PFSK-1 (cell line): ENCODE results near the gene VWA3A. TPM values are rescaled to one million over a fixed set of nuclear protein-coding genes. Genes with fewer than 3 reads are reported as not detected.

Experiments
- FOXP2 ChIP-seq: optimal IDR thresholded peaks from 2 replicates; pipeline ENCODE3; 2011; ENCODE audit warnings: borderline replicate concordance, control low read depth, inconsistent platforms; ENCODE audit not compliant: insufficient read depth; ENCODE audit errors: extremely low read length, extremely low read depth
- POLR2AphosphoS5 ChIP-seq: IDR thresholded peaks from 2 replicates; pipeline ENCODE4 v1.6.1; 2012; ENCODE audit warnings: low read depth, mild to moderate bottlenecking, control low read depth, low read length, moderate library complexity
- REST ChIP-seq, 2 experiments: IDR thresholded peaks; 2 replicates each; pipeline versions ENCODE4 v1.6.1 to v1.8.0; 2011 to 2012; ENCODE audit warnings: low read depth in 2 of 2, low read length in 2 of 2, control low read depth in 1 of 2, inconsistent platforms in 1 of 2, mild to moderate bottlenecking in 1 of 2, moderate library complexity in 1 of 2; ENCODE audit not compliant: insufficient read depth in 1 of 2
- SIN3A ChIP-seq: IDR thresholded peaks from 2 replicates; pipeline ENCODE4 v1.6.1; 2012; ENCODE audit warnings: mild to moderate bottlenecking, low read length, moderate library complexity, borderline replicate concordance; ENCODE audit not compliant: insufficient read depth
- TAF1 ChIP-seq: IDR thresholded peaks from 2 replicates; pipeline ENCODE4 v1.6.1; 2012; ENCODE audit warnings: low read length, control low read depth, borderline replicate concordance; ENCODE audit not compliant: insufficient read depth
- polyA plus RNA-seq: library from polyadenylated mRNA; unstranded; fragments of >200 nt; gene quantifications from one replicate; pipeline ENCODE4 v1.2.1, GENCODE V29; 2012; ENCODE audit warnings: low read depth, missing spikeins; ENCODE audit not compliant: insufficient read length

Gene VWA3A
- not detected for polyA plus RNA-seq

- TF ChIP-seq FOXP2: no peak
- TF ChIP-seq REST (IDR thresholded peaks at IDR 0.05; ENCODE audit: insufficient read depth in 1 of 2, low read depth in 2 of 2, low read length in 2 of 2): no peak
Observed at GRCh38 chr16:22092143-22092933, at the start of gene VWA3A. Gene VWA3A (plus strand): TSS chr16:22092541. CDS start chr16:22092638, 97 bp downstream.

GRCh38 chr16:22050963-22051362 lies 41.4 kb upstream of the VWA3A start:
- no peak for TF ChIP-seq POLR2AphosphoS5
- no peak for TF ChIP-seq SIN3A
- no peak for TF ChIP-seq TAF1
- TF ChIP-seq FOXP2: no peak
- no peak for TF ChIP-seq REST (IDR thresholded peaks at IDR 0.05; ENCODE audit: insufficient read depth in 1 of 2, low read depth in 2 of 2, low read length in 2 of 2)

- TF ChIP-seq TAF1: no peak
- no peak for TF ChIP-seq REST (IDR thresholded peaks at IDR 0.05; ENCODE audit: insufficient read depth in 1 of 2, low read depth in 2 of 2, low read length in 2 of 2)
- no peak for TF ChIP-seq SIN3A
- TF ChIP-seq FOXP2: no peak
- TF ChIP-seq POLR2AphosphoS5: no peak
Observed at GRCh38 chr16:22052980-22053379, 39.4 kb upstream of the VWA3A start.

GRCh38 chr16:22053921-22054341 lies 38.4 kb upstream of the VWA3A start:
- TF ChIP-seq REST (IDR thresholded peaks at IDR 0.05; ENCODE audit: insufficient read depth in 1 of 2, low read depth in 2 of 2, low read length in 2 of 2) (no peak), FOXP2 (no peak), POLR2AphosphoS5 (no peak), SIN3A (no peak), TAF1 (no peak)
